ENCODE data around the gene AFMID.

DNA sequence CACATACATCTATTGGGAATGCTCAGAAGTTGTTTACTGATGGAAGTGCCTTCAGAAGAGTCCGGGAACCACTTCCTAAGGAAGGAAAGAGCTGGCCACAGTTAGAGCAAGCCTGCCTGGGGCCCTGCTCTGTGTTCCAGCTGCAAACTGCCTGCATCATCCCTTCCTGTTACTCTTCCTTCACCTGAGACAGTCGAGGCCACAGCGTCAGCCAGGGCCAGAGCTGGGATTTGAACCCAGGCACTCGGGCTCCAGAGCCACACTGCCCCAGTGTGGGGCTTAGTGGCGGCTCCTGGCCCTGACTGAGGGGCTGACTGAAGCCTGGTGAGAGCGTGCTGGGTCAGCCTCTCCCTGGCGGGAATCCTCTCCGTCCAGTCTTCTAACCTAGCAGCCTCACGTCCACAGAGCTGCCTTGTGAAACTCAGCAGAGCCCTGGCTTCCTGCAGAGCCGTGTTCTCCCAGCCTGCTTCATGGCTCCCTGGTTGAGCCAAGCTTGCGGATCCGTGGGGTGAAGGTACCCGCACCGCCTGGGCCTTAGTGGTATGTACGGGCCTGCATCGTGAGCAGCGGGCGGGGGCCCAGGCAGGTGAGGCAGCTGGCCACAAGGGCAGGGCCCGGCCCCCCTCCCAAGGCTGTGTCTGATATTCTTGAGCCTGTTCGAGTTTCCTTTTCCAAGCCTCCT, 45.6 kb upstream of the AFMID start:
- TF ChIP-seq EZH2 (IDR thresholded peaks at IDR 0.05; ENCODE audit: low read depth), result no peak
- TF ChIP-seq CTCF (conservative IDR thresholded peaks at IDR 0.05), result no peak
